ENCODE results near the gene CDS2. TPM values are rescaled to one million over a fixed set of nuclear protein-coding genes. Genes with fewer than 3 reads are reported as not detected.

The CDS2 gene
- total RNA-seq, 2 experiments from 2014 or later, result 16.6 to 42.8 TPM

GRCh38 chr20:5100684-5101347, 26.0 kb upstream of the CDS2 start:
- DNase-seq (ENCODE audit: low spot score), result peak; percentile 70
- Histone ChIP-seq H3K9me2 (ENCODE audit: insufficient read depth, low read length) (no peaks in the 10 kb centered on the region), H3K4me1 (ENCODE audit: insufficient read depth, low read length, poor library complexity, severe bottlenecking) (no peaks in the 10 kb centered on the region), H4K20me1 (ENCODE audit: insufficient read depth, low read length) (no peaks in the 10 kb centered on the region), H3K9me3 (ENCODE audit: low read length) (no peaks in the 10 kb centered on the region), H3K36me3 (ENCODE audit: insufficient read depth, low read length) (peaks cover 76% of the 10 kb centered on the region), H3K27ac (ENCODE audit: low read depth, low read length, poor library complexity, severe bottlenecking) (no peak overlapping the region), H3K4me2 (ENCODE audit: low read length) (no peak overlapping the region), H3K79me2 (ENCODE audit: insufficient read depth, low read depth, low read length) (no peaks in the 10 kb centered on the region), H2AFZ (ENCODE audit: low read length) (no peak overlapping the region), H3K4me3 (ENCODE audit: low read depth, low read length, poor library complexity, severe bottlenecking) (no peak overlapping the region)
- peak; percentile 91 for TF ChIP-seq CTCF (conservative IDR thresholded peaks at IDR 0.05; ENCODE audit: low read length)
- TF ChIP-seq EZH2phosphoT487 (IDR thresholded peaks at IDR 0.05; ENCODE audit: borderline replicate concordance, low read depth, low read length), result no peak
- BruUV-seq (replicated peaks), result no TSS peak
- intact Hi-C loops (cut with micrococcal nuclease; ENCODE audit: unreplicated experiment), result loop anchor here (2.0 to 5.0 kb wide), 3 partner anchors 44 to 359 kb away; no protein-coding TSS in a partner anchor
- POLR2A ChIA-PET, result interaction anchor here (0.6 to 1.8 kb wide), 3 partner anchors 101 to 338 kb away, joined by 3 to 4 read pairs (median 4); no protein-coding TSS in a partner anchor
- CTCF ChIA-PET (ENCODE audit: unreplicated experiment), result no interaction called here

- POLR2A ChIA-PET, result interaction anchor here (0.9 kb wide), 1 partner anchor 12 kb away, joined by 3 read pairs; no protein-coding TSS in a partner anchor
- Histone ChIP-seq H3K4me1 (ENCODE audit: insufficient read depth, low read length, poor library complexity, severe bottlenecking) (no peaks in the 10 kb centered on the region), H3K36me3 (ENCODE audit: insufficient read depth, low read length) (peaks cover 95% of the 10 kb centered on the region), H3K27ac (ENCODE audit: low read depth, low read length, poor library complexity, severe bottlenecking) (no peak overlapping the region), H4K20me1 (ENCODE audit: insufficient read depth, low read length) (no peaks in the 10 kb centered on the region; the same call in 1 of the 2 replicates), H3K4me2 (ENCODE audit: low read length) (no peak overlapping the region), H3K9me3 (ENCODE audit: low read length) (no peaks in the 10 kb centered on the region), H2AFZ (ENCODE audit: low read length) (no peak overlapping the region), H3K4me3 (ENCODE audit: low read depth, low read length, poor library complexity, severe bottlenecking) (no peak overlapping the region), H3K9me2 (ENCODE audit: insufficient read depth, low read length) (no peaks in the 10 kb centered on the region), H3K79me2 (ENCODE audit: insufficient read depth, low read depth, low read length) (no peaks in the 10 kb centered on the region)
- no peak for DNase-seq (ENCODE audit: low spot score)
- no peak for TF ChIP-seq CTCF (conservative IDR thresholded peaks at IDR 0.05; ENCODE audit: low read length)
- no peak for TF ChIP-seq EZH2phosphoT487 (IDR thresholded peaks at IDR 0.05; ENCODE audit: borderline replicate concordance, low read depth, low read length)
- intact Hi-C loops (cut with micrococcal nuclease; ENCODE audit: unreplicated experiment), result loop anchor here (5.0 kb wide), 1 partner anchor 362 kb away; no protein-coding TSS in a partner anchor
- BruUV-seq (replicated peaks), result no TSS peak
- CTCF ChIA-PET (ENCODE audit: unreplicated experiment), result interaction anchor here (1.6 kb wide), 1 partner anchor 22 kb away, joined by 3 read pairs; the partner anchor contains the start of gene CDS2
Measured at GRCh38 chr20:5104479-5104878, 22.3 kb upstream of the CDS2 start.

- DNase-seq (ENCODE audit: low spot score), result no peak
- TF ChIP-seq CTCF (conservative IDR thresholded peaks at IDR 0.05; ENCODE audit: low read length), result no peak
- no peak for TF ChIP-seq EZH2phosphoT487 (IDR thresholded peaks at IDR 0.05; ENCODE audit: borderline replicate concordance, low read depth, low read length)
- intact Hi-C loops (cut with micrococcal nuclease; ENCODE audit: unreplicated experiment), result no loop called here
- no peaks in the 10 kb centered on the region for H3K9me3 ChIP-seq (ENCODE audit: low read length)
- POLR2A ChIA-PET, result no interaction called here
- H3K9me2 ChIP-seq (ENCODE audit: insufficient read depth, low read length), result no peaks in the 10 kb centered on the region
- peaks cover 17% of the 10 kb centered on the region for H3K4me1 ChIP-seq (ENCODE audit: insufficient read depth, low read length, poor library complexity, severe bottlenecking)
- H4K20me1 ChIP-seq (ENCODE audit: insufficient read depth, low read length), result peaks cover 3% of the 10 kb centered on the region; the same call in 1 of the 2 replicates
- no peak overlapping the region for H2AFZ ChIP-seq (ENCODE audit: low read length)
- no peak overlapping the region for H3K4me2 ChIP-seq (ENCODE audit: low read length)
- no TSS peak for BruUV-seq (replicated peaks)
- H3K79me2 ChIP-seq (ENCODE audit: insufficient read depth, low read depth, low read length), result peaks cover 22% of the 10 kb centered on the region
- H3K27ac ChIP-seq (ENCODE audit: low read depth, low read length, poor library complexity, severe bottlenecking), result no peak overlapping the region
- H3K36me3 ChIP-seq (ENCODE audit: insufficient read depth, low read length), result peaks cover 79% of the 10 kb centered on the region
- no peak overlapping the region for H3K4me3 ChIP-seq (ENCODE audit: low read depth, low read length, poor library complexity, severe bottlenecking)
- CTCF ChIA-PET (ENCODE audit: unreplicated experiment), result no interaction called here
Measured at GRCh38 chr20:5109276-5109675, 17.5 kb upstream of the CDS2 start.

Data from OCI-LY7 (cell line).